Measurements from ENCODE around the gene TCF12. TPM values are rescaled to one million over a fixed set of nuclear protein-coding genes. Genes with fewer than 3 reads are reported as not detected.
A peak's percentile ranks its signal among the peaks of the same experiment; 100 is the strongest.

The TCF12 gene
- total RNA-seq, 1 experiment from 2014 or later, result 102 TPM

- no peak for ATAC-seq
- H3K27me3 ChIP-seq (ENCODE audit: control insufficient read depth, insufficient read depth, low read length), result no peaks in the 10 kb centered on the region
- no peaks in the 10 kb centered on the region for H3K4me1 ChIP-seq (ENCODE audit: control insufficient read depth, insufficient read depth, low read length)
- no peak for DNase-seq (ENCODE audit: low read depth, low spot score)
- ChIA-PET POLR2A (no interaction called here), CTCF (no interaction called here)
- intact Hi-C loops (cut with micrococcal nuclease; ENCODE audit: unreplicated experiment), result no loop called here
- no peaks in the 10 kb centered on the region for H3K9me3 ChIP-seq (ENCODE audit: control insufficient read depth, insufficient read depth, low read depth, low read length)
- H3K36me3 ChIP-seq (ENCODE audit: control insufficient read depth, insufficient read depth, low read length), result no peaks in the 10 kb centered on the region
- in situ Hi-C loops (cut with HindIII; ENCODE audit: low pct_unique_long_range_greater_than_20kb, low sequenced_read_pairs), result no loop called here
- no peak overlapping the region for H3K4me3 ChIP-seq (ENCODE audit: low read depth in 2 of 2, low read length in 2 of 2)
- TF ChIP-seq POLR2AphosphoS5 (IDR thresholded peaks at IDR 0.05; ENCODE audit: low read depth, low read length) (no peak), TCF7L2 (IDR thresholded peaks at IDR 0.05; ENCODE audit: low read depth, low read length) (no peak), CTCF (IDR thresholded peaks at IDR 0.05) (no peak), REST (IDR thresholded peaks at IDR 0.05; ENCODE audit: insufficient read depth in 1 of 2, low read depth in 2 of 2, low read length in 1 of 2) (no peak), SIN3A (IDR thresholded peaks at IDR 0.05; ENCODE audit: borderline replicate concordance, insufficient read depth, low read depth, low read length) (no peak)
- no peak overlapping the region for H3K27ac ChIP-seq (ENCODE audit: low read length)
- BruUV-seq (replicated peaks), result no TSS peak
Measured at GRCh38 chr15:57333487-57333886, 415.0 kb downstream of the TCF12 start.

- ChIA-PET POLR2A (no interaction called here), CTCF (interaction anchor here (0.7 kb wide), 1 partner anchor 193 kb away, joined by 3 read pairs; no protein-coding TSS in a partner anchor)
- intact Hi-C loops (cut with micrococcal nuclease; ENCODE audit: unreplicated experiment) (no loop called here), in situ Hi-C loops (cut with HindIII; ENCODE audit: low pct_unique_long_range_greater_than_20kb, low sequenced_read_pairs) (no loop called here)
- Histone ChIP-seq H3K4me3 (ENCODE audit: low read depth in 2 of 2, low read length in 2 of 2) (no peak overlapping the region), H3K27ac (ENCODE audit: low read length) (no peak overlapping the region), H3K9me3 (ENCODE audit: control insufficient read depth, insufficient read depth, low read depth, low read length) (no peaks in the 10 kb centered on the region), H3K36me3 (ENCODE audit: control insufficient read depth, insufficient read depth, low read length) (no peaks in the 10 kb centered on the region), H3K27me3 (ENCODE audit: control insufficient read depth, insufficient read depth, low read length) (no peaks in the 10 kb centered on the region), H3K4me1 (ENCODE audit: control insufficient read depth, insufficient read depth, low read length) (no peaks in the 10 kb centered on the region)
- no peak for TF ChIP-seq TCF7L2 (IDR thresholded peaks at IDR 0.05; ENCODE audit: low read depth, low read length)
- no peak for TF ChIP-seq CTCF (IDR thresholded peaks at IDR 0.05)
- TF ChIP-seq SIN3A (IDR thresholded peaks at IDR 0.05; ENCODE audit: borderline replicate concordance, insufficient read depth, low read depth, low read length), result no peak
- no peak for TF ChIP-seq REST (IDR thresholded peaks at IDR 0.05; ENCODE audit: insufficient read depth in 1 of 2, low read depth in 2 of 2, low read length in 1 of 2)
- TF ChIP-seq POLR2AphosphoS5 (IDR thresholded peaks at IDR 0.05; ENCODE audit: low read depth, low read length), result no peak
- DNase-seq (ENCODE audit: low read depth, low spot score) (no peak), ATAC-seq (peak; percentile 57; the same call in 1 of the 2 replicates)
- BruUV-seq (replicated peaks), result no TSS peak
Measured at GRCh38 chr15:57334257-57334656, 415.8 kb downstream of the TCF12 start.
